HepG2 (cell line): ENCODE measurements around the gene FAM219A. TPM values are rescaled to one million over a fixed set of nuclear protein-coding genes. Genes with fewer than 3 reads are reported as not detected.

ENCODE experiments used
- ATF6 ChIP-seq: sonication (generic); formaldehyde crosslinking; conservative IDR thresholded peaks from 2 replicates; pipeline ENCODE4 v1.4.0; 2020; ENCODE audit warnings: missing genetic modification reagents
- HDAC6 ChIP-seq: fragments of 200-600 bp; sonication (generic); IDR thresholded peaks from 2 replicates; pipeline ENCODE4 v1.7.0; 2017; ENCODE audit warnings: mild to moderate bottlenecking, antibody characterized with exemption, low read length, low read depth
- HOMEZ ChIP-seq: IDR thresholded peaks from 2 replicates; pipeline ENCODE4 v1.6.1; 2016; ENCODE audit warnings: low read depth
- JUND ChIP-seq: sonication (generic); formaldehyde crosslinking; IDR thresholded peaks from 2 replicates; pipeline ENCODE4 v1.8.0; 2022; ENCODE audit warnings: mild to moderate bottlenecking, missing genetic modification reagents
- KDM5B ChIP-seq: sonication (generic); formaldehyde crosslinking; IDR thresholded peaks from 2 replicates; pipeline ENCODE4 v1.4.0; 2020; ENCODE audit warnings: missing genetic modification reagents, mild to moderate bottlenecking, borderline replicate concordance
- MTERF4 ChIP-seq: sonication (generic); formaldehyde crosslinking; IDR thresholded peaks from 2 replicates; pipeline ENCODE4 v1.8.0; 2023; ENCODE audit warnings: mild to moderate bottlenecking, missing genetic modification reagents
- PHB2 ChIP-seq: fragments of 450-650 bp; IDR thresholded peaks from 2 replicates; pipeline ENCODE4 v1.6.1; 2018; ENCODE audit not compliant: partially characterized antibody
- SOX13 ChIP-seq, 3 experiments: fragments of 450-650 bp in 1 of 3; sonication (generic) in 1 of 3; formaldehyde crosslinking in 1 of 3; IDR thresholded peaks in 2 of 3; conservative IDR thresholded peaks in 1 of 3; 2 replicates each; pipeline versions ENCODE4 v1.5.0 to v1.6.1; 2016 to 2020; ENCODE audit warnings: antibody characterized with exemption in 1 of 3, mild to moderate bottlenecking in 1 of 3, missing compliant biosample characterization in 1 of 3, missing genetic modification reagents in 1 of 3, moderate library complexity in 1 of 3
- ZNF124 ChIP-seq: sonication (generic); formaldehyde crosslinking; IDR thresholded peaks from 2 replicates; pipeline ENCODE4 v1.4.0; 2020; ENCODE audit warnings: missing genetic modification reagents
- ZNF274 ChIP-seq: sonication (generic); formaldehyde crosslinking; IDR thresholded peaks from 2 replicates; pipeline ENCODE4 v1.5.1; 2020; ENCODE audit warnings: mild to moderate bottlenecking, missing genetic modification reagents
- ZNF3 ChIP-seq: IDR thresholded peaks from 2 replicates; pipeline ENCODE4 v1.7.0; 2017; ENCODE audit warnings: inconsistent platforms
- ZNF770 ChIP-seq: sonication (generic); formaldehyde crosslinking; IDR thresholded peaks from 2 replicates; pipeline ENCODE4 v1.5.0; 2020; ENCODE audit warnings: mild to moderate bottlenecking, missing genetic modification reagents
- polyA plus RNA-seq, 8 experiments: library from polyadenylated mRNA; depleted of rRNA in 3 of 8; stranded (reverse) in 7 of 8; unstranded in 1 of 8; fragments of >200 nt; fragmentation: Illumina TruSeq in 4 of 8; extraction: Trizol in 4 of 8; gene quantifications; 2 replicates each; pipeline versions ENCODE4 v1.2.1 to v1.2.3, GENCODE V29; 2011 to 2016; ENCODE audit warnings: low read depth in 4 of 8, missing spikeins in 1 of 8, mixed read lengths in 1 of 8; ENCODE audit not compliant: insufficient read depth in 1 of 8
- total RNA-seq, 5 experiments: library from RNA; depleted of rRNA; stranded (reverse); fragments of >200 nt; fragmentation: Illumina TruSeq; extraction: Trizol; gene quantifications; 2 replicates each; pipeline ENCODE4 v1.2.3, GENCODE V29; 2016; ENCODE audit warnings: low read depth in 1 of 5
- TF ChIP-seq, protein P1 (sequence below): sonication (generic); formaldehyde crosslinking; IDR thresholded peaks from 2 replicates; pipeline ENCODE4 v1.8.1; 2023; ENCODE audit warnings: mild to moderate bottlenecking, missing genetic modification reagents
- TF ChIP-seq, protein P2 (sequence below): IDR thresholded peaks from 2 replicates; pipeline ENCODE4 v1.6.1; 2016; ENCODE audit warnings: missing genetic modification reagents, missing compliant biosample characterization
- TF ChIP-seq, protein P3 (sequence below): sonication (generic); formaldehyde crosslinking; IDR thresholded peaks from 2 replicates; pipeline ENCODE4 v1.5.0; 2020; ENCODE audit warnings: mild to moderate bottlenecking, missing genetic modification reagents

The FAM219A gene
- total and polyA plus RNA-seq, 2 of the 13 experiments (the other 11 are each of a cell fraction or from before 2014, with no cell fraction given), result 3.9 to 6.4 TPM

DNA sequence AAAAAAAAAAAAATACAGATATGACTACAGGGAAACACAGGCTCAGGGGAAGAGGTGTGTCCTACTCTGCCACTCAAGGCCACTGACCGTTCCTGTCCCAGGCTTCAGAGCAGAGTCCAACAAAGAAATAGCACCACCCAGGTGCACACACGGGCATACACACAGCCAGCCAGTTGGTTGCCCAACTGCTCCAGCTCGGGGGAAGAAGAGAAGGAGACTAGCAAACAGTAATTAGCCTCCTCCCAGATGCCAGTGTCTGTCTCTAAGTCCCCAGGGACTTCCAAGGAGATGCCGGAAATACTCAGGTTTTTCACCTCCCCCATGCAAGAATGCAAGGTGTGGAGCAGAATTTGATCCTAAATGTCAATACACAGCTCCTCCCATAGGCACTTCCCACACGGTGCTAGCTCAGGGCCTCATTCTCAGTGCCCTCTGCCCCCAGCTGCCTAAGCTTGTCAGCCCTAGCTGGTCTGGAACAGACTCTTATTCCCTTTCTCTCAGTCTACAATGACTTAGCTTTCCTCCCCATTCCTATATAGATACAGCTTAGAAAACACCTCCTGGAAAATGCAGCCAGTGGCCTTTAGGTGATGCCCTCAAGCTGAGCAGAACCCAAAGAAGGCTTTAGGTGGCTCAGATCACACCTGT lies 83.3 kb downstream of the FAM219A start (continued):
- TF ChIP-seq ZNF770 (CRISPR knock-in tag) (no peak; the same call in 1 of the 2 replicates), ZNF274 (CRISPR knock-in tag) (no peak), SOX13 (IDR thresholded peaks at IDR 0.05) (no peak), SOX13 (CRISPR knock-in tag; conservative IDR thresholded peaks at IDR 0.05 in 1 of 2, IDR thresholded peaks at IDR 0.05 in 1 of 2) (peak in 1 of 2 experiments; percentile 58; a peak in 2 of 4 replicates), PHB2 (no peak), ZNF124 (0 out of 2 replicates have a peak, but pooled peaks have one; percentile 52), KDM5B (peak; percentile 60; the same call in 1 of the 2 replicates), MTERF4 (CRISPR knock-in tag) (no peak), HOMEZ (CRISPR knock-in tag) (peak; percentile 29; the same call in 1 of the 2 replicates), JUND (CRISPR knock-in tag) (no peak), ZNF3 (CRISPR knock-in tag) (no peak), ATF6 (CRISPR knock-in tag) (no peak), HDAC6 (no peak)
- TF ChIP-seq, protein P1, sequence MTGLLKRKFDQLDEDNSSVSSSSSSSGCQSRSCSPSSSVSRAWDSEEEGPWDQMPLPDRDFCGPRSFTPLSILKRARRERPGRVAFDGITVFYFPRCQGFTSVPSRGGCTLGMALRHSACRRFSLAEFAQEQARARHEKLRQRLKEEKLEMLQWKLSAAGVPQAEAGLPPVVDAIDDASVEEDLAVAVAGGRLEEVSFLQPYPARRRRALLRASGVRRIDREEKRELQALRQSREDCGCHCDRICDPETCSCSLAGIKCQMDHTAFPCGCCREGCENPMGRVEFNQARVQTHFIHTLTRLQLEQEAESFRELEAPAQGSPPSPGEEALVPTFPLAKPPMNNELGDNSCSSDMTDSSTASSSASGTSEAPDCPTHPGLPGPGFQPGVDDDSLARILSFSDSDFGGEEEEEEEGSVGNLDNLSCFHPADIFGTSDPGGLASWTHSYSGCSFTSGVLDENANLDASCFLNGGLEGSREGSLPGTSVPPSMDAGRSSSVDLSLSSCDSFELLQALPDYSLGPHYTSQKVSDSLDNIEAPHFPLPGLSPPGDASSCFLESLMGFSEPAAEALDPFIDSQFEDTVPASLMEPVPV (CRISPR knock-in tag), result no peak; the same call in 1 of the 2 replicates
- TF ChIP-seq, protein P2, sequence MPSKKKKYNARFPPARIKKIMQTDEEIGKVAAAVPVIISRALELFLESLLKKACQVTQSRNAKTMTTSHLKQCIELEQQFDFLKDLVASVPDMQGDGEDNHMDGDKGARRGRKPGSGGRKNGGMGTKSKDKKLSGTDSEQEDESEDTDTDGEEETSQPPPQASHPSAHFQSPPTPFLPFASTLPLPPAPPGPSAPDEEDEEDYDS (CRISPR knock-in tag), result peak; percentile 78
- TF ChIP-seq, protein P3, sequence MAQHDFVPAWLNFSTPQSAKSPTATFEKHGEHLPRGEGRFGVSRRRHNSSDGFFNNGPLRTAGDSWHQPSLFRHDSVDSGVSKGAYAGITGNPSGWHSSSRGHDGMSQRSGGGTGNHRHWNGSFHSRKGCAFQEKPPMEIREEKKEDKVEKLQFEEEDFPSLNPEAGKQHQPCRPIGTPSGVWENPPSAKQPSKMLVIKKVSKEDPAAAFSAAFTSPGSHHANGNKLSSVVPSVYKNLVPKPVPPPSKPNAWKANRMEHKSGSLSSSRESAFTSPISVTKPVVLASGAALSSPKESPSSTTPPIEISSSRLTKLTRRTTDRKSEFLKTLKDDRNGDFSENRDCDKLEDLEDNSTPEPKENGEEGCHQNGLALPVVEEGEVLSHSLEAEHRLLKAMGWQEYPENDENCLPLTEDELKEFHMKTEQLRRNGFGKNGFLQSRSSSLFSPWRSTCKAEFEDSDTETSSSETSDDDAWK (CRISPR knock-in tag), result no peak
